Stimulated activated CD4-positive, alpha-beta T cell treated with anti-CD3 and anti-CD28 coated beads, Interleukin-2, amount 100 ng/mL, for 48 hours (primary cell): ENCODE data around the gene ELF3.
"Not testable (repeated sequence)": the region's sequence is repeated elsewhere in the genome, so short reads cannot be mapped to it uniquely, and the experiment has no call there.

Experiments
- DNase-seq, 2 donors: peaks; one replicate each; pipeline ENCODE4 v3.0.0-alpha.2; 2020

The ELF3 gene

DNA sequence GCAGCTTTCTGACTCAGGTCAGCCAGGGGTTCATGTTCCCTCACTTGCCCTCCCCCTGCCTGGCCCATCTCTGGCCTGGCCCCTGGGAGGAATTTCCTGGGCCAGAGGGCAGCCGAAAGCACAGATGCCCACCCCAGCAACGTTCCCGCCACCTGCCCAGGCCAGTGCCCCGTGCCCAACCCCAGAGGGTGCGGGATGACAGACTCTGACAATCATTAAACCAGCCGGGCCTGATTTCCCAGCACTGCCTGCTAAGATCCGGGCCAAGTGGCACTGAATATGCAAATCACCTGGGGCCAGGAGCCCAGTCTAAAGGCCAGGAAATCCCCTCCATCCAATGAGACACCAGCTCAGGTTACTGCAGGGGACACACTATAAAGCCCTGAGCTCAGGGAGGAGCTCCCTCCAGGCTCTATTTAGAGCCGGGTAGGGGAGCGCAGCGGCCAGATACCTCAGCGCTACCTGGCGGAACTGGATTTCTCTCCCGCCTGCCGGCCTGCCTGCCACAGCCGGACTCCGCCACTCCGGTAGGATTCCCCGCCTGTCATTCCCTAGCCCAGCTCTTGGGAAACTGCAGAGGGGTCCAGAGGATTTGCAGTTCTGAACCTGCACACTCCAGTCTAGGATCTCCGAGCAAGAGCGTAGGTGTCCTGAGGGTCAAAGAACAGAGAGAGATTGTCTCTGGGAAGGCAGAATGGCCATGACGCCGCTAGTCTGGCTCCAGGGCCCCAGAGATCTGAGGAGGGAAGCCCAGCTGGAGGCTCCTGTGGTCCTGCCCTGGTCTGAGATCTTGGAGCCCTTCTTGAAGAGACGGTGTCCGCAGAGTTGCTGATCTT, at the start of gene ELF3:
ELF3 (plus strand) TSS at position 408 of the 836 bp plus-strand sequence. CDS start 550 bp downstream, outside the sequence.
- no peak for DNase-seq

DNA sequence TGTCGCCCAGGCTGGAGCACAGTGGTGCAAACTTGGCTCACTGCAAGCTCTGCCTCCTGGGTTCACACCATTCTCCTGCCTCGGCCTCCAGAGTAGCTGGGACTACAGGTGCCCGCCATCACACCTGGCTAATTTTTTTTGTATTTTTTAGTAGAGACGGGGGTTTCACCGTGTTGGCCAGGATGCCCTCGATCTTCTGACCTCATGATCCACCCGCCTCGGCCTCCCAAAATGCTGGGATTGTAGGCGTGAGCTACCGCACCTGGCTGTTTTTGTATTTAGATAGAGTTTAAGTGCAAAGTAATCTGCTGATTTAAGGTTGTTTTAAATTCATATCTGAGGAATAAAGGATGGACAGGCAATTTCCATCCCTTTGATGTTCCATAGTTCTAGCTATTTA, 48.0 kb upstream of the ELF3 start:
- DNase-seq, result not testable (repeated sequence)

DNA sequence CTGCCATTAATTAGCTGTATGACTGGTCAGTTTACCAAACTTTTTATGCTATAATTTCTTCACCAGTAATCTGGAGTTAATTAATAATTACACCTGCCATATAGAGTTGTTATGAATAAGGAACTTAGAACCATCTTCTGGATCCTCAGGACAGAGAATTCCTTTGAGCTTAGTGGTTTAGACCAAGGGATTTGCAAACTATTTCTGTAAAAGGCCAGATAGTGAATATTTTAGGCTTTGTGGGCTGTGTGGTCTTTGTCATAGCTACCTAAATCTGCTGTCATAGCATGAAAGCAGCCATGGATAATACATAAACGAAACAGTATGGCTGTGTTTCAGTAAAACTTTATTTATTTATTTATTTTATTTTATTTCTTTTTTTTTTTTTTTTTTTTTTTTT, 46.1 kb upstream of the ELF3 start:
- DNase-seq, result no peak

DNA sequence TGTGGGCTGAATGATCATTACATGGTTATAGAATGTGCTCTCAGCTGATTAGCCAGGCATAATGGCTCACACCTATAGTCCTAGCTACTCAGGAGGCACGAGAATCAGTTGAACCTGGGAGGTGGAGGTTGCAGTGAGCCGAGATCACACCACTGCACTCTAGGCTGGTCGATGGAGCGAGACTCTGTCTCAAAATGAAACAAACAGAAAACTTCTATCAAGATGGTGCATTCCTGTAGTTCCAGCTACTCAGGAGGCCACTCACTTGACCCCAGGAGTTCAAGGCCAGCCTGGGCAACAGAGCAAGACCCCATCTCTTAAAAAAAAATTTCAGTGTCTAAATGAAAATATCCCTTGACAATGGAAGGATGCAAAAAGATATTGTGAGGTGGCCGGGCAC, 44.2 kb upstream of the ELF3 start:
- DNase-seq, result no peak

DNA sequence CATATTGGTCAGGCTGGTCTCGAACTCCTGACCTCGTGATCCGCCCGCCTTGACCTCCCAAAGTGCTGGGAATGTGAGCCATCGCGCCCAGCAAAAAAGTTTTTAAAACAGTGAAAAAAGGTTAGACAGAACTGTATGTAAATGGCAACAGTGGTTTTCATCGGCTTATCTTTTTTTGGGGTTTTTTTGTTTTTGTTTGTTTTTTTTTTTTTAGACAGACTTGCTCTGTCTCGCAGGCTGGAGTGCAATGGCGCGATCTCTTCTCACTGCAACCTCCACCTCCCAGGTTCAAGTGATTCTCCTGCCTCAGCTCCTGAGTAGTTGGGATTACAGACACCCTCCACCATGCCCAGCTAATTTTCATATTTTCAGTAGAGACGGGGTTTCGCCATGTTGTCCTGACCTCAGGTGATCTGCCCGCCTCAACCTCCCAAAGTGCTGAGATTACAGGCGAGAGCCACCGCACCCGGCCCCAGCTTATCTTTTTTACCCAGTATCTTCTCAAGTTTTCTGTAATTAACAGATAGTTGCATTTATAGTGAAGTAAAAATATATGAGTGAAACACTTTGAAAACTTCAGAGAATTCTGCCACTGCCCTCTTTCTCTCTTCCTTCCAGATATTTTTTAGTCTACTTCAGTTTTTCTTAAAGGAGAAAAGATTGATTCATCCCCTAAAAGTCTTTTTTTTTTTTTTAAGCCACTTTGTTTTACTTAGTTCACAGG, 42.0 kb upstream of the ELF3 start:
- no peak for DNase-seq

DNA sequence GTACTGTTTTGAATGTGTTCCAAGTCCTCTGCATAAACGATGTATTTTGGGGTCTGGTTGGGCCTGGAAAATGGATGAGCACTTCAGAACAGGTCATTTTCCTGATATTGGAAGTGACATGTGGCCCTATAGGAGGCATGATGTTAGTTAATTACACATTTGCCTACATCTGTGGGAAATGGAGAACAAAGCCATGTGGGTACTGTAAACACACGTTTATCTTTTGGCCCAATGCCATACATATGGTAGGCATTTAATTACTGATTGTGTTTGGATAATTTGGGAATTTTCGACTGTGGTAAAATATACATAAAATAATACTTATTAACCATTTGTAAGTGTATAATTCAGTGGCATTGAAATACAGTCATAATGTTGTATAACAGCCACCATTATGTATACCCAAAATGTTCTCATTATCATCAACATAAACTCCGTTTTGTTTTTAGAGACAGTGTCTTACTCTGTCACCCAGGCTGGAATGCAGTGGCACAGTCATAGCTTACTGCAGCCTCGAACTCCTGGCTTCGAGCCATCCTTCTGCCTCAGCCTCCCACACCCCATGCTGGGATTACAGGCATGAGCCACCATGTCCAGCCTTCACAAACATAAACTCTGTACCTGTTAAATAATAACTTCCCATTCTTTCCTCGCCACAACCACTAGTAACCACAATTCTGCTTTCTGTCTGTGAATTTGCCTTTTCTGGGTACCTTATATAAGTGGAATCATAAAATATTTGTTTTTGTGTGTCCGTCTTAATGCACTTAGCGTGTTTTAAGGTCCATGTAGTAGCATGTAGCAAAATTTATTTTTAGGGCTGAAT, 39.8 kb upstream of the ELF3 start:
- DNase-seq, result no peak

DNA sequence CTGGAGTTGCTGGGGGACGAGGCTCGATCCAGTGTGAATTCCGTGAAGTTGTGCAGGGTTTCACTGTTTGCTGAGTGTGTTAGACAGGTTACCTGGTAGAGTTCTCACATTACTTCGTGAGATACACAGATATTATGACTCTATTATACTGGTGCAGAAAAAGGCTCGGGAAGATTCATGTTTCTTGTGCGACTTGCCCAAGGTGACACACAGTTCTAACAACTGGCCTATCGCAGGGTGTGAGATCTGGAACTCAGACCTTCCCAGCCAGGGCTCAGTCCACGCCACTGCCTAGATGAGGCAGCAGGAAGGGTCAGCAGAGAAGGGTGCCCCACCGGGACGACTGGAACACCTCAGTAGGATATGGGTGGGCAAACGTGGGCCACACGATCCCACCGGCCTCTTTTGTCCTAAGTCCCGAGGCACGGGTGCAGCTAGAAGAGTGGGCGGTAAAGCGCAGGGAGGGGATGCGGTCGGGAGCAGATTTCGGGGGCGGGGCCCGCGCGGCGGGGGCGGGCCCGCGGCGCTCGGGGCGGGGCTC, 28.2 kb upstream of the ELF3 start:
- DNase-seq, result peak; percentile 63 to 72

DNA sequence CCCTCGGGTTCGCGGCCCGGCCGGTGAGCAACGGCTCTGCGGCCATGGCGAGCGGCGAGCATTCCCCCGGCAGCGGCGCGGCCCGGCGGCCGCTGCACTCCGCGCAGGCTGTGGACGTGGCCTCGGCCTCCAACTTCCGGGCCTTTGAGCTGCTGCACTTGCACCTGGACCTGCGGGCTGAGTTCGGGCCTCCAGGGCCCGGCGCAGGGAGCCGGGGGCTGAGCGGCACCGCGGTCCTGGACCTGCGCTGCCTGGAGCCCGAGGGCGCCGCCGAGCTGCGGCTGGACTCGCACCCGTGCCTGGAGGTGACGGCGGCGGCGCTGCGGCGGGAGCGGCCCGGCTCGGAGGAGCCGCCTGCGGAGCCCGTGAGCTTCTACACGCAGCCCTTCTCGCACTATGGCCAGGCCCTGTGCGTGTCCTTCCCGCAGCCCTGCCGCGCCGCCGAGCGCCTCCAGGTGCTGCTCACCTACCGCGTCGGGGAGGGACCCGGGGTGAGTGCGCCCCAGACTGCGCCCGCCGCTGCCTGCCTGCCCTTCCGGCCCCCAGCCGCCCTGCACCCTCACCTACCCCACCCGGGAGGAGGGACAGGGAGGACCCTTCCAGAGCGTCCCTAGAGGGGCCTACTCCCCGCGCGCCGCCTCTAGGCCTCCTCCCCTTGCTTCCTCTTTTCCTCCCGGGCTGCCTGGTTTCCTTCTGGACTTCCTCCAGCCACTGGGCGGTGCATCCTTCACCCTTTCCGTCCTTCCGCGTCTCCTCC, 27.6 kb upstream of the ELF3 start, which contains the start of gene RNPEP:
RNPEP (plus strand) TSS at position 26 of the 757 bp plus-strand sequence; CDS start at position 45, 19 bp downstream.
- DNase-seq, result peak; percentile 29 to 38

DNA sequence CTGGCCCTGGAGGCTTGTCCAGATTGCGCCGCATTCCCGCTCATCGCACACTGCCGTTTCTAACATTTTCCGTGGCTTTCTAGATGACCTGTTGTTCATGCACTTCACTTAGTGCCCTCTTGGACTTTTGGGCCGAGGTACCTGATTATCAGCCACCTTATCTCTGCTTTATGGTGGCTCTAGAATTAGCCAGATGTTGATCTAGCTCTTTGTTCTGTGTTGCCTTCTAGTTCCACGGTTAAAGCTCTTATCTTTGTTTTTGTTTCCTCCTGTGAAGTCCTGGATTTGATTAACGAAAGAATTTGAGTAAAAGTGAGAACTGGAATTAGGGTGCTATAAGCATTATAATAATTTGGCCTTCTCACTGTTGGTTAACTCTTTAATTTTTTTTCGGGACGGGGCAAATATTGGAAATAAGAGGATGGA, 27.0 kb upstream of the ELF3 start:
- no peak for DNase-seq

DNA sequence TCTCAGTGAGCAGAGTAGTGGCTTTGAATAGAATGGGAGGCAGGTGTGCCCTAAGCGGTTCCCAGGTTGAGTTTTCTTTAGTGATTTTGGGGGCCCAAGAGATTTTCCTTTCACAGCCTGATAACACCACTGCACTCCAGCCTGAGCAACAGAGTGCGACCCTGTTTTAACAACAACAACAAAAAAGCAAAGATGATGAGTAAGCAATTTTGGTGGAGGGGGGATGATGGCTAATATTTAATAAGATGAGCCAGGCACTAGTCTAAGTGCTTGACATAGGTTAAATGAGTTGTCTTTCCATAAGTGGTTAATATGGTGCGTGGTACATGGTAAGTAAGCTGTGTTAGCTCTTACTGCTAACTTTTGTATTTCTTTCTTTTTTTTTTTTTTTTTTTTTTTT, 25.9 kb upstream of the ELF3 start:
- DNase-seq, result no peak

DNA sequence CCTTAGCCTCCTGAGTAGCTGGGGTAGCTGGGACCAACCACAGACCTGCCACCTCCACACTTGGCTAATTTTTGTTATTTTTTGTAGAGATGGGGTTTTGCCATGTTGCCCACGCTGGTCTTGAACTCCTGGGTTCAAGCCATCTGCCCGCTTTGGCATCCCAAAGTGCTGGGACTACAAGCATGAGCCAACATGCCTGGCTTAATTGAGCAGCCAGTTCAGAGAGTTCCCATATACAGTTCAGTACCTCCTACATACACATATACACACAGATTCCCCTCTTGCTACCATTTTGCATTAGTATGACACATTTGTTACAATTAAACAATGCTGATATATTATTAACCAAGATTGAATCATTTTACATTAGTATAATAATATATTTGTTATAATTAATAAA, 25.0 kb upstream of the ELF3 start:
- DNase-seq, result no peak

DNA sequence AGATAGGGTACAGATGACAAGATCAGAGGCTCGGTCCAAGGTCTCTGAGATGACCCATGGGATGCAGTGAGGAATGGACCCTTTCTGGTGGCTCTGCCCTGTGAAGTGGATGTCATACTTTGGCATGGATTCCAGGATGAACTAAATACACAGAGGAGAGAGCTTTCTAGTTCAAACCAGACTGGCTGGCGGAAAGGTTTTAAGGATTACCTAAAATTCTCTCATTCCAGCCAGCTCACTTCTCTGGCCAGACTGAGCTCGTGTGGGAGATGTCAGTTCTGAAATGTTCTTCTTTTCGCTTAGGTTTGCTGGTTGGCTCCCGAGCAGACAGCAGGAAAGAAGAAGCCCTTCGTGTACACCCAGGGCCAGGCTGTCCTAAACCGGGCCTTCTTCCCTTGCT, 21.8 kb upstream of the ELF3 start:
- DNase-seq, result no peak

DNA sequence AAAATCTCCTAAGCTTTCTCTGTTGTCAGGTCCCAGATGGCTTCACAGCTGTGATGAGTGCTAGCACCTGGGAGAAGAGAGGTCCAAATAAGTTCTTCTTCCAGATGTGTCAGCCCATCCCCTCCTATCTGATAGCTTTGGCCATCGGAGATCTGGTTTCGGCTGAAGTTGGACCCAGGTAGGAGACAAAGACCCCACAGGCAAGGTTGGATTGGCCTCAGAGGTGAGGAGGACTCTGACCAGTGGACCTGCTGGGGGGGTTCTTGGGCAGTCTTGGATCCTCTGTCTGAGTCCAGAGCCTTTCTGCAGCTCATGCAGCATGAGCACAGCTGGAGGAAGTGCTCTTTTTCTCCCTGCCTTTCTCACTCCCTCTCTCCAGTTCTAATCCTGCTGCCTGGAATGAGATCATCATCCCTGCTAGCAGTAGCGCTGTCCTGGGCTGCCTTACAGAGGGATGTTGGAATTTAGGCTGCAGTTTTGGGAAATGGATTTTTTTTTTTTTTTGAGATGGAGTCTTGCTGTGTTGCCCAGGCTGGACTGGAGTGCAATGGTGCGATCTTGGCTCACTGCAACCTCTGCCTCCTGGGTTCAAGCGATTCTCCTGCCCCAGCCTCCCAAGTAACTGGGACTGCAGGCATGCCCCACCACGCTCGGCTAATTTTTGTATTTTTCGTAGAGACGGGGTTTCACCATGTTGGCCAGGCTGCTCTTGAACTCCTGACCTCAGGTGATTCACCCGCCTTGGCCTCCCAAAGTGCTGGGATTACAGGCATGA, 20.8 kb upstream of the ELF3 start:
- DNase-seq, result no peak

DNA sequence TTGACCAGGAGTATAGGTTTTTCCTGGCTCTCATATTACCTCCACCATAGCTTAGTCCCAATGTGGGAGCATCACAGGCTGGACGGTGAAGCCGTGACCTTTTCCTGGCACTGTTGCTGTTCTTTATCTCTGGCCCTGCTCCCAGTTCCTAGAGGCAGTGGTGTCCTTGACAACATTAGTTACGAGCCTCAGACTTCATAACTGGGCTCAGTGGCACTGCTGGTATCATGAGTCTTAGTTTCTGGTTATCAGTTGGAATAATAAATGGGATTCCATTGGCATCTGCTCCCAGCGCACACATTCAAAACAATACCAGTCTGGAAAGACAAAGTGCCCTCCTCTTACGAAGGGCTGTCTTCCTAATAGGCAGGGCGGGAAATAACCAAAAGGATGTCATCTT, 20.0 kb upstream of the ELF3 start:
- DNase-seq, result no peak

DNA sequence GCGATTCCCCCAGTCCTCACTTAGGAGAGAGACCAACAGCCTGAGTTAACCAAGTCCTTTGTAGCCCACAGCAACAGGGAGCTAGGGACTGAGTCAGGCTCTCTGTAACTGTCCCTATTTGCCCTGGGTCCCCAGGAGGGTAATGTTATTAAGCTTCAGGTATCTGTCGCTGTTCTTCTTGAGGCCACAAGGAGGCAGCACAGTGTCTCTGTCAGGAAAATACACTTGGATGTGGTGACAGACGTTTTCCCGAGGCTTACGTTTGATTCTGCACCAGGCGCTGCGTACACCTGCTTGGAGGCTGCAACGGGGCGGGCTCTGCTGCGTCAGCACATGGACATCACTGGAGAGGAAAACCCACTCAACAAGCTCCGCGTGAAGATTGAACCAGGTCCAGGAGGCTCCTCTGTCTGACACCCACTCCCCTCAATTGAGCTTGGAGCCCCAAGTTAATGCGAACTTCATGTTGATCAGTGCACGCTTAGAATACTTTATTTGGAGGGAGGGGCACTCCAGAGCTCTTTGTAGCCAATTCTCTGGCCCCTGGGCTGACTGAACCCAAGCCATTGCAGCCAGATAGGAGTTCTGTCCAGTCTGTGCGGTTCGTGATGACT, 10.7 kb upstream of the ELF3 start:
- DNase-seq, result no peak

DNA sequence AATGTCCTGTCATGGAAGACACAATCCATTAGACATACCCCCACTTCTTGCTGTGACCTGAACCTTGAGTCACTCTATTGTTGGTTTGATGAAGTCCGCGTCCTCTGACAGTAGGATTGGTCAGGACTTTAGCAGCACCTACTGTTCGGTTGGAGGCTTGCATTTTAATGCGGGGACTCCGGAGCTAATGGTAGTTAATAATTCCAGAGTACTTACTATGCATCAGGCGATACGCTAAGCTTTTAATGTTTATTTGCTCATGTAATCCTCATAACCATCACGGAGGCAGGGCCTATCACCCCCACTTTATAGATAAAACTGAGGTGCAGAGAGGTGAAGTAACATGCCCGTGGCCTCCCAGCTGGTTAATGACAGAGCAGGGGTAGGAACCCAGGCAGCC, 7.9 kb upstream of the ELF3 start:
- DNase-seq, result no peak

DNA sequence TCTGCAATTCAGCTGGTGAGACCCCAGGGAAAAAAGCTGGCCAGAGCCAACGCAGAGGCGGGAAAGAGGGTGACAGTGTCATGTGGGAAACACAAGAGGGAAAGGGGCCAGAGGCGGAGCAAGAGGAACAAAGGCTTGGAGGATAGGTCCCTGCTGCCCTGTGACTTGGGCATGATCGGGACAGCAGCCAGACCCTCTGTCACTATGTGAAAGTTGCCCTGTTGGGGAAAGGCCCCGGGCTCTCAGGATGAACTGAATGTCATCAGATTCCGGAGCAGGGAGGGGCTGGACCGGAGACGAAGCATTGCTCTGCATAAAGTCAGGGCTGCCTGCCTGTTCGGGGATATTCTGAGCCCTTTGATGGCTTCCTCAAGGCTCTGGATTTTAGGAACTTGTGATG, 5.7 kb upstream of the ELF3 start:
- no peak for DNase-seq

DNA sequence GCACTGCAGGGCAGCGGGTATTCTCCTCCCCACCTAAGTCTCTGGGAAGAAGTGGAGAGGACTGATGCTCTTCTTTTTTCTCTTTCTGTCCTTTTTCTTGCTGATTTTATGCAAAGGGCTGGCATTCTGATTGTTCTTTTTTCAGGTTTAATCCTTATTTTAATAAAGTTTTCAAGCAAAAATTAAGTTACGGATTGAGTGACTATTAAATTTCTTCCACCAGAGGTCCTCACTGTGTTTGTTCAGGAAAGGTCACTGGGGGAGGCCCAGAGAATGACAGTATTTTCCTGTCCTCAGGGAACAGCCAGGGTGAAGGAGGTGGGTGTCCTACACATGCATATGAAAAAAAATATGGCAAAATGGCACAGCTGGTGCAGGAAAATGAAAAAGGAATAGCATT, 4.4 kb upstream of the ELF3 start:
- DNase-seq, result no peak

DNA sequence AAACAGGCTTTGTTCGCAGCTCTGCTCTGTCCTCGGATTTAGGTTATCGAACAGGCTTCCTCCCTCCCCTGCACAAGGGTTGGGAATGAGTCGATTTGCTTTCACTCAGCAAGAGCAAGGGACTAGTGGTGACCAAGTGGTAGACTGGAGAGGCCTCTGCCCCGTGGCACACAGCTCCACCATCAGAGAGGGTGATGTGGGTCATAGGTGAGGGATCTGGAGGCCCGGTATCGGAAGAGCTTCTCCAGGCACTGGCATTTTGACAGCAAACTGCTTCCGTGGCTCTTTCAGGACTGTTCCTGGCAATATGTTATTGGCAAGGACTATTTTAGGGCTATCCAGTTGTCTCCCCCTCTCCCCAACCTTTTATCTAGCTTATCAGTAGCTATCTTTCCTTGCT, 3.1 kb upstream of the ELF3 start:
- no peak for DNase-seq

DNA sequence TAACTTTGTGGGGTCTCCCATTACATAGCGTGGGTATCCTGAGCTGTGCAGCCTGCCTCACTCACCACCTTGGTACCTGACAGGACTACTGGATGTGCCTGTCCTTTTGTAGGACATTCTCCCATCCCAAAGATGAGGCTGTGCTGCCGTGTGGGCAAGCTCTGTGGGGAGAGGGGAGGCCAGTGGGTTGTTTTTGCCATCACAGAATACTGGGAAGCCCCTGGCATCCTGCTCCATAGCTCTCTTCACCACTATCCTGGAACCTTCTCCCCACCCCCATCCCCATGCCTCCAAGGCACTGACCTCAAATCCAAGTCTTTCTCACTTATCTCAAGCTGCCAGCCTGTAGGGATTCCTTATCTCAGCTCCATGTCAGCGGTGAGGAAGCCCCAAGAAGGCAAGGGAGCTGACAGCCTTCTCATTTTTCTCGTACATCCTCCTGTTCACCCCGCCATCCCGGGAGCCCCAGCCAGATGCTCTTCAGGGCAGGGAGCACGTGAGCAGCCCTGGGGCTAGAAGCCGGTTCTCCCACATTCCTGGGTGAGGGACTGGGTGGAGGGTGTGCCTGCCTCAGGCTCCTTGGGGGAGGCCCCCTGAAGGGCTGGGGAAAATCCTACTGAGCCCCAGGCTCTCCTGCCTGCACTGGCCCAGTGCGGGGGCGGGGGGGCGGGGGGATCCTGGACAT, 2.4 kb upstream of the ELF3 start:
- no peak for DNase-seq
